ENCODE measurements around the gene LCA5L.

The LCA5L gene

GRCh38 chr21:39445321-39446269, at the start of gene LCA5L:
Gene LCA5L, minus strand, starts transcription at chr21:39445778. Its CDS starts 17,285 bp downstream, at chr21:39428493.
- peak; percentile 77 to 86 for DNase-seq (ENCODE audit: low read depth in 2 of 2)

GRCh38 chr21:39489380-39489924, 43.9 kb upstream of the LCA5L start:
- no peak for DNase-seq (ENCODE audit: low read depth in 2 of 2)

- DNase-seq (ENCODE audit: low read depth in 2 of 2), result no peak
These were observed 39.2 kb upstream of the LCA5L start for GRCh38 chr21:39484711-39485276.

- no peak for DNase-seq (ENCODE audit: low read depth in 2 of 2)
These were observed 38.3 kb upstream of the LCA5L start for GRCh38 chr21:39483917-39484316.

- no peak for DNase-seq (ENCODE audit: low read depth in 2 of 2)
These were observed 36.3 kb upstream of the LCA5L start for GRCh38 chr21:39481886-39482285.

- no peak for DNase-seq (ENCODE audit: low read depth in 2 of 2)
These were observed 34.7 kb upstream of the LCA5L start for GRCh38 chr21:39480271-39480670.

GRCh38 chr21:39479814-39480182, 34.2 kb upstream of the LCA5L start:
- no peak for DNase-seq (ENCODE audit: low read depth in 2 of 2)

- DNase-seq (ENCODE audit: low read depth in 2 of 2), result no peak
These were observed 33.7 kb upstream of the LCA5L start for GRCh38 chr21:39479164-39479813.

GRCh38 chr21:39474611-39475010, 29.0 kb upstream of the LCA5L start:
- DNase-seq (ENCODE audit: low read depth in 2 of 2), result no peak

- DNase-seq (ENCODE audit: low read depth in 2 of 2), result no peak
These were observed 27.2 kb upstream of the LCA5L start for GRCh38 chr21:39472786-39473185.

- DNase-seq (ENCODE audit: low read depth in 2 of 2), result no peak
These were observed 26.0 kb upstream of the LCA5L start for GRCh38 chr21:39471598-39471997.

- DNase-seq (ENCODE audit: low read depth in 2 of 2), result no peak
These were observed 23.0 kb upstream of the LCA5L start for GRCh38 chr21:39468559-39468958.

- DNase-seq (ENCODE audit: low read depth in 2 of 2), result no peak
These were observed 22.2 kb upstream of the LCA5L start for GRCh38 chr21:39467746-39468145.

- no peak for DNase-seq (ENCODE audit: low read depth in 2 of 2)
These were observed 21.0 kb upstream of the LCA5L start for GRCh38 chr21:39466584-39466983.

GRCh38 chr21:39463308-39463707, 17.7 kb upstream of the LCA5L start:
- no peak for DNase-seq (ENCODE audit: low read depth in 2 of 2)

- no peak for DNase-seq (ENCODE audit: low read depth in 2 of 2)
These were observed 15.8 kb upstream of the LCA5L start for GRCh38 chr21:39461419-39461818.

GRCh38 chr21:39456665-39457064, 11.1 kb upstream of the LCA5L start:
- DNase-seq (ENCODE audit: low read depth in 2 of 2), result no peak

GRCh38 chr21:39454949-39455668, 9.5 kb upstream of the LCA5L start:
- no peak for DNase-seq (ENCODE audit: low read depth in 2 of 2)

GRCh38 chr21:39453571-39454179, 8.1 kb upstream of the LCA5L start:
- no peak for DNase-seq (ENCODE audit: low read depth in 2 of 2)

- no peak for DNase-seq (ENCODE audit: low read depth in 2 of 2)
These were observed 7.4 kb upstream of the LCA5L start for GRCh38 chr21:39452970-39453342.

GRCh38 chr21:39452207-39452969, 6.8 kb upstream of the LCA5L start:
- DNase-seq (ENCODE audit: low read depth in 2 of 2), result no peak
